Measurements from ENCODE around the gene ACP2. TPM values are rescaled to one million over a fixed set of nuclear protein-coding genes. Genes with fewer than 3 reads are reported as not detected.
A peak's percentile ranks its signal among the peaks of the same experiment; 100 is the strongest.

ACP2 gene
- total and polyA plus RNA-seq, 9 of the 15 experiments (the other 6 are each of a cell fraction or from before 2014, with no cell fraction given), result 1.9 to 20.0 (median 11.6) TPM

DNA sequence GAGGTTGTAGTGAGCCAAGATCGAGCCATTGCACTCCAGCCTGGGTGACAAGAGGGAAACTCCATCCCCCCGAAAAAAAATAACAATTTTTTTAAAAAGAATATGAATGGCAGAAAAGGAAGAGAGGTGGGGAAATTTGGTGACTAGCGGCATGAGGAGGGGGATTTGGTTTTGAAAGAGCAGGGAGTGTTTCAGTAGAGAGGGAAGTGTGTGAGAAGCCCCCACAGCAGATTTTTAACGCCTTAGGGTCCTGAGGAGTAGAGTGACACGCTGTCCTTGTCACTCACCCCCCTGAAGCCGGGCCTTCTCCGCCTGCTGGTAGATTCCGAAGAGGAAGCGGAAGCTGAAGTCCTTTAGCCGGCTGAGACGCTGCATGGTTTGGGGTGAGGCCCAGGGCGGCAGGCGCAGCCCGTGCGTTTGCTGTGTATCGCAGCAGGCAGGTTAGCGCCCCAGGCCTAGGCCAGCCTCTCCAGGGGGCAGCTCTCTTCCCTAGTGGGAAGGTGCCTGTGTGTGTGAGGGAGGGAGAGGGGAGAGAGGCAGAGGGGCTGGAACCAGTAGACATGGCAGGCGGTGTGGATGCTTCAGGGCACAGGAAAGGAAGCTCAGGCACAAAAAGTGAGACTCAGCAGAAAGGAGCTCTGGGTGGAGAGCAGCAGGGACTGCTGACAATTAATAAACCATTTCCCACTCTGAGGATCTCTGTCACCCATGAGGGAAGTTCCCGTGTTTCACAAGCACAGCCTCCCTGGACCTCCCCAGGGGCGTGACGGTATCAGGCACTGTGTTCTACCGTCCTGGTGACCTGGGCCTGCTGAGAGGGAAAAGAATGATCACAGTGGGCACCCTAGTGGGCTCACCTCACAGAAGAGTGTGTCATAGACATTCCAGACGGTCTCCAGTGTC, 3.9 kb downstream of the ACP2 start:
- Histone ChIP-seq H3K9me3 (replicated peaks; ENCODE audit: control insufficient read depth, insufficient read depth, low read depth, low read length) (no peaks in the 10 kb centered on the region), H3K4me3 (no peak overlapping the region), H4K20me1 (replicated peaks; ENCODE audit: control insufficient read depth, insufficient read depth, low read length) (no peaks in the 10 kb centered on the region; the same call in 1 of the 2 replicates), H3K36me3 (ENCODE audit: control insufficient read depth, insufficient read depth, low read length) (peaks cover 58% of the 10 kb centered on the region; the same call in 2 of the 3 replicates), H2AFZ (ENCODE audit: low read depth, low read length) (no peak overlapping the region), H3K9ac (ENCODE audit: insufficient read depth in 1 of 2, low read depth in 2 of 2, low read length in 2 of 2) (no peak overlapping the region), H3K4me1 (replicated peaks in 1 of 2; ENCODE audit: control insufficient read depth in 2 of 2, insufficient read depth in 2 of 2, low read length in 2 of 2) (peaks cover 11 to 16% of the 10 kb centered on the region in 2 experiments; a peak in 4 of 5 replicates), H3K27ac (ENCODE audit: extremely low read depth, low read depth, low read length) (no peak overlapping the region), H3K4me2 (ENCODE audit: insufficient read depth, low read length) (no peak overlapping the region), H3K27me3 (ENCODE audit: control insufficient read depth in 2 of 2, insufficient read depth in 2 of 2, low read length in 2 of 2) (no peaks in the 10 kb centered on the region), H3K79me2 (ENCODE audit: control insufficient read depth, insufficient read depth, low read length) (peaks cover 22% of the 10 kb centered on the region), H3K9me1 (ENCODE audit: control insufficient read depth, insufficient read depth, low read length) (no peaks in the 10 kb centered on the region)
- in situ Hi-C loops (cut with MboI), result no loop called here
- WGBS (ENCODE audit: insufficient coverage, low coverage, missing lambda C conversion rate), result 88% methylated on average over 18 of the region's 23 CpGs
- ATAC-seq, result no peak
- FAIRE-seq, result no peak
- TF ChIP-seq MAFG (tag; conservative IDR thresholded peaks at IDR 0.05) (no peak), C11orf30 (IDR thresholded peaks at IDR 0.05; ENCODE audit: low read depth) (peak; percentile 26; the same call in 1 of the 2 replicates), ELK1 (CRISPR knock-in tag; IDR thresholded peaks at IDR 0.05) (no peak), SRSF1 (IDR thresholded peaks at IDR 0.05; ENCODE audit: low read depth, low read length) (no peak), ZNF316 (IDR thresholded peaks at IDR 0.05) (peak; percentile 24; the same call in 1 of the 2 replicates), ZEB2 (IDR thresholded peaks at IDR 0.05) (no peak), KAT8 (IDR thresholded peaks at IDR 0.05; ENCODE audit: low read depth) (no peak), ATF6 (CRISPR knock-in tag; IDR thresholded peaks at IDR 0.05) (no peak), CBX3 (IDR thresholded peaks at IDR 0.05; ENCODE audit: borderline replicate concordance in 1 of 2, low read length in 2 of 2) (no peak), JUNB (CRISPR knock-in tag; conservative IDR thresholded peaks at IDR 0.05) (no peak)
- ChIA-PET CTCF (ENCODE audit: low intra/inter-chr PET ratio) (no interaction called here), POLR2A (interaction anchor here (0.6 to 10.1 kb wide), 5 partner anchors 10 to 586 kb away, joined by 3 to 110 read pairs (median 4); no protein-coding TSS in a partner anchor)
- intact Hi-C loops (cut with micrococcal nuclease), result no loop called here
- DNase-seq (ENCODE audit: extremely low read depth in 1 of 4, low spot score in 3 of 4), result no peak
- no TSS peak for BruUV-seq (replicated peaks)

Measured in K562 (cell line).